Stimulated activated CD4-positive, alpha-beta T cell treated with anti-CD3 and anti-CD28 coated beads, Interleukin-4, amount 100 ng/mL, for 1 hour (primary cell): ENCODE data around the gene ARRB1.
"Not testable (repeated sequence)": the region's sequence is repeated elsewhere in the genome, so short reads cannot be mapped to it uniquely, and the experiment has no call there.

Source experiments
- DNase-seq: peaks from one replicate; pipeline ENCODE4 v3.0.0-alpha.2; 2020

Gene ARRB1

DNA sequence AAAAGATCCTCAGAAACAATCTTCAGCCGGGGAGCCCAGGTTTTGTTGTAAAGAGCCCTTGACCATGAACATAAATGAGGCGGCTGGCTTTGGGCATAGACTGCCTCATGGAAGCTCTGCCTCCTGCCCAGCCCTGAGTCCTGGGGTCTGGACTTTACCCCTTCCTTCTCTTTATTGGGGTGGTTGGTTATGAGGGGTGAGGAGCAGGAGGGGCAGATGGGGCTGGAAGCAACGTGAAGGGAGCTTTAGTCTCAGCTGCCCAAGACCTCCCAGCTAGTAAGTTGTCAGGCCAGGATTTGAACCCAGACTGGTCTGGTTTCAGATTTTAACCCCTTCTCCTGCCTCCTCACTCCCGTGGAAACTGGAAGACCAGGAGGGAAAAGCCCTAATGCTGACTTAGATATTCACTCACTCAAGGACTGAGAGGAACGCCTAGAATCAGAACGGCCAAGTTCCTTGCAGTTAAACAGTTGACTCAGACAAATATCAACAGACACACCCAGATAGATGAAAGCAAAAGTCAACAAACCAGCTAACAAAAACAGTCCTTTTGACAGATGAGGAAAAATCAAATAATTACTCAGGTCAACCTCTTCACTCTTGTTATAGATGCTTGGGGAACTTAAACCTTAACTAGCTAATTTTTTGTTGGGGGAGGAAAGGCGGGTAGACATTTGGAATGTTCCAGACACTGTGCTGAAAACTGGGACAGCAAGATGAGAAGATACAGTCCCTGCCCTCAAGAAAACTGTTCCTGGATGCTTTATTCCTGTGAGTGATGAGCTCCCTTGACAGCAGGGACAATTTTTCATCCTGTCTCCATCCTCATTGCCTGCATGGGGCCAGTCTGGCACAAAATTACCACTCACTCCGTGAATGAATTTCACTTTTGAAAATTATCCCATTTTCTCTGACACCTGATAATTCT lies 20.8 kb upstream of the ARRB1 start:
- no peak for DNase-seq

DNA sequence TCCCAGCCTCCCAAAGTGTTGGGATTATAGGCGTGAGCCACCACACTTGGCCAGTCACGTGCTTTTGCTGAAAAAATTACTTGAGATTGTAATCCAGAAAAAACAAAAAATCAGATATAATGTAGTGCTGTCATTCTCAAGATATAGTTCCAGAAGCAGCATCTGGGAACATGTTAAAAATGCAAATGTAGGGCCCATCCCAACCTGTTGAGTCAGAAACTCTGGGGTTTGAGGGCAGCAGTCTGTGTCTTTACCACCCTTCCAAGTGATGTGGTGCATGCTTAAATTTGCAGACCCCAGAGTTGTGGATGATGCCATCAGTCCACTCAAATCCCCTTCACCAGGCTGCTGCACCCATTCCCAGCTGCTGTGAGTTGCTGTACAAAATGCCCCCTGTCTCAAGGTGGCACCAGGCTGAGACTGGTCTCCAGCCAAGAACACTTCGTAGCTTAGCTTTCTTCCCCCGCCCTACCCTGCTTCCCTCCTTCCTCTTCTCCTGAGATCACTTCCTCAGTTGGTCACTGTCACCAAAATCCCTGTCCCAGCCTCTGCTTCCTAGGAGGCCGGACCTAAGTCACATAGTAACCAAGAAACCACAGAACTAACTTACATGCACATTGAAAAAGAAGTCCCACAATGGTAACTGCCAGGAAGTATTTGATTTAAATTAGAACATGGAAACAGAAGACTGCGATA lies 18.2 kb upstream of the ARRB1 start:
- no peak for DNase-seq

GRCh38 chr11:75366826-75367225 lies 15.4 kb upstream of the ARRB1 start:
- DNase-seq: not testable (repeated sequence)

DNA sequence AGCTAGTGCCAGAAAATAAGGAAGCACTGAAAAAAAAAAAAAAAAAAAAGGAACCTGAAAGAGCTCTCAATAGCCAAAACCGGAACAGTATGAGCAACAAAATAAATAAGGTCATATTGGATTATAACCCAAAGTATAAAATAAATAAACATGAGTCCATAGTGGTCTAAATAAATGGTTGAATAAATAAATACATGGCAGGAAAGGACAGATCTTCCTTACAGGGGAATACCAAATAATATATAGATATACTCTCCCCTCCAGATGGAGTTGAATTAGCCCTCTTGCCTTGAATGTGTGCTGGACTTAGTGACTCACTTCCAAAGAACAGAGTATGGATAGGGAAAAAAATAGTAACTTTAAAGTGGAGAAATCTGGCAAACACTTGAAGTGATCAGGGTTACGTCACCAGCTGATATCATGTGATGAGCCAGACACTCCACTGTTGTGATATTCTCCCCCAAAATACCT lies 14.3 kb upstream of the ARRB1 start:
- no peak for DNase-seq

GRCh38 chr11:75362285-75362684 lies 10.8 kb upstream of the ARRB1 start:
- DNase-seq: not testable (repeated sequence)

DNA sequence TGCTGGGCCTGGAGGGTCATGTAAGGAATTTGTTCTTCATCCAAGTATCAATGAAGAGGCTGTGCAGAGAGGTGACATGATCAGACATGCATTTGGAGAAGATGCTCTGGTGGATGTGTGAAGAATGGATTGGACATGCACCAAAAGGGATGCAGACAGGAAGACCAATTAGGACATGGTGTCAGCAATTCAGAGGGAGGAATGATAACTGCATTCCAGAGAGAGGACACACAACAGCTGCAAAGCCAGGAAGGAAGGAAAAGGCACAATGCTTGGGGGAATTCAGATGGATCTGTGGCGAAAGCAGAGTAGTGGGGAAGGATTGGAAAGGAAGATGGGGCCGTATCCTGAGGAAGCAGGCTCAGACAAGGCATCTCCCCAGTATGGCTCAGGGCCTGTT lies 5.2 kb upstream of the ARRB1 start:
- DNase-seq: no peak

DNA sequence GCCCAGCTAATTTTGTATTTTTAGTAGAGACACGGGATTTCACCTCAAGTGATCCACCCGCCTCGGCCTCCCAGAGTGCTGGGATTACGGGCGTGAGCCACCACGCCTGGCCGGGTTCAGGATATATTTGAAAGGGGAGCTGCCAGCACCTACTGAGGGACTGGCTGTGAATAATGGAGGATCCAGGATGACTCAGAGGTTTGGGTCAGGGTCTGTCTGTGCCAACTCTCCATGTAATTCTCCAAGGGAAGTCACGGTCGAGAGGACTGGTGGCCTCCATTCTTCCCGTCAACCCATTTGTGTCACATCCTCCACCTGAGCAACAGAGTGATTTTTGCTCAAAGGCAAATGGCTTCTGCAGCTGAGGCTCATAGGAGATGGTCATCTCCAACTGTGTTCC lies 3.6 kb upstream of the ARRB1 start:
- no peak for DNase-seq

GRCh38 chr11:75352588-75353206 lies 1.2 kb upstream of the ARRB1 start:
- no peak for DNase-seq

- peak; percentile 58 for DNase-seq
Observed at GRCh38 chr11:75351791-75352587, 528 bp upstream of the ARRB1 start.

DNA sequence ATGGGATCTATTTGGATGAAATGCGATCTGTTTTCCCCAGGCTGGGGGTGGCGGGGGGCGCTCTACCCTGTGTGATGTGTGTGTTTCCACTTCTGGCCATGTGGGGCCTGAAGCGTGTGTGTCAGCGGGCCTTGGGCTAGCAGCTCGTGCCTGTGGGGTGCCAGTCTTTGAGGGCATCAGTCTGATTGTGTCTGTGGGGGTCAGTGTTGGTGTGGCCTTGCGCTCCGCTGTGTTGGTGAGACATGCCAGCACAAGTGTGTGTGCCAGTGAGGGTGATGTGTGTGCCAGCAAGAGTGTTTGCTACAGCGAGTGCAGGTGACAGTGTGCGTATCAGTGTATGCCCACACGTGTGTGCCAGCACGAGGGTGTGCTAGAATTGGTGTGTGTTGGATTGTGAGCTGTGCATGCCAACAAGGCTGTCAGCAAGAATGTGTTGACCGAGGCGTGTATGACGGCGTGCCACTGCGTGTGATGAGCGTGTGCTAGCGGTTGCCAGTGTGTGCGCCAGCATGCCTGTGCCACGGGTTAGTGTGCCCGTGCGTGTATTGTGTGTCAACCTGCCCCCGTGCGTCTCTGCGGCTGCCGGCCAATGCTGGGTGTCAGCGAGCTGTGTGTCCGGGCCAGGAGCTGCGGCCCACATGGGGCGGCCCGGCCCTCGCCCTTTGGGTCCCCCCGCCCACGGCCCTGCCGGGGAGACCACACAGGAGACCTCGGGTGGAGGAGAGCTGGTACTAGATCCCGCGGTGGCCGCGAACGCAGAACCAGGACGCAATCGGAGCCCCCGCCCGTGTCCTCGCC lies 519 bp downstream of the ARRB1 start:
- peak; percentile 49 for DNase-seq

DNA sequence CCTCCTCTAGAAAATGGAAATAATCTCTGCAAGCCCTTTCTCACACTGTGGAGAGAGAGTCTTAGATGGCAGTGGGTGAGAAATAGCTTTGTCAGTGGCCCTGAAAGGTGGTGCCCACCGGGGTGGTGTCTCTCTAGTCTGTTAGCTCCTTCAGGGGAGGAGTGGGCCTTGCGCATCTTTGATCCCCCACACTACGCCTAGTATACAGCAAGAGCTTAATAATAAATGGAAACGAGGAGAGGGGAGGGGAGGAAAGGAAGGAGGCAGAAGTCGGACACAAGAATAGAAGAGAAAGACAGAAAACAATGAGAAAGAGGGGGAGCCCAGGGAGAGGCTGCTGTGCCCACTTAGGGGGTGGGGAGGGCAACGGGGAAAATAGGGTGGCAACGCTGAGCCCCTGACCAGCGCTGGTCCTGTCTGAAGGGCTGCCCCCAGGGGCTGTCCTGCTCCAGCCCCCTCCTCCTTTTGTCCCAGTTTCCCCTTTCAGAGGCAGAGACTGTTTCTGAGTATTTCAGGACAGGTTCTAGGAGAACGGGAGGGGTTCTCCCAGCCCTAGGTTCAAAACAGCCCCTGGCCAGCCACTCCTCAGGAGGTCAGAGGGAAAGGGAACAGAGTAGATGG lies 1.2 kb downstream of the ARRB1 start:
- no peak for DNase-seq

DNA sequence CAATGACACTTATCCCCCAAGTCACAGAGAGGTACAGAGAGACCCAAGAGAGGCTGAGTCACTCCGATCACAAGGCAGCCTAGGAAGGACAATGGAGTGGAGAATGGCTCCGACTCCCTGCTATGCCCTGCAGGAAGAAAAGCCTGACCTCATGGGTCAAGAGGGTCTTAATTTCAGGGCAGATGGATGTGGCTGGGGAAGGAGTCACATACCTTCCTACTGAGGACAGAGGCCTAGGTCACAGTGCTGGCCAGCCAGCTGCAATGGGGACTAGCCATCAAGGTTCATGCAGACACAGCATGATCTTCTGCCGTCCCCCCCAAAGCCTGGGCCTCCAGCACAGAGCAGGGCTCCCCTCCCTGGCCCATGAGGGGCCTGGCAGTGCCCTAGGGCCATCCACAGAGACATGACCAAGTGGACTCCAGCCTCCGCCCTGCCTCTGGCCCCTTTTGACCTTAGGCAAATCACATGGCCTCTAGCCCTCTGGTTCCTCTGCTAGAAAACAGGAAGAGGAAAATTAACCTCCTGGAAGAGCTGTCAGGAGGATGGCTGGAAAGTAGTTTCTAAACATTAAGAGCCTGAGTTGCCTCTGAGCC lies 1.8 kb downstream of the ARRB1 start:
- no peak for DNase-seq

DNA sequence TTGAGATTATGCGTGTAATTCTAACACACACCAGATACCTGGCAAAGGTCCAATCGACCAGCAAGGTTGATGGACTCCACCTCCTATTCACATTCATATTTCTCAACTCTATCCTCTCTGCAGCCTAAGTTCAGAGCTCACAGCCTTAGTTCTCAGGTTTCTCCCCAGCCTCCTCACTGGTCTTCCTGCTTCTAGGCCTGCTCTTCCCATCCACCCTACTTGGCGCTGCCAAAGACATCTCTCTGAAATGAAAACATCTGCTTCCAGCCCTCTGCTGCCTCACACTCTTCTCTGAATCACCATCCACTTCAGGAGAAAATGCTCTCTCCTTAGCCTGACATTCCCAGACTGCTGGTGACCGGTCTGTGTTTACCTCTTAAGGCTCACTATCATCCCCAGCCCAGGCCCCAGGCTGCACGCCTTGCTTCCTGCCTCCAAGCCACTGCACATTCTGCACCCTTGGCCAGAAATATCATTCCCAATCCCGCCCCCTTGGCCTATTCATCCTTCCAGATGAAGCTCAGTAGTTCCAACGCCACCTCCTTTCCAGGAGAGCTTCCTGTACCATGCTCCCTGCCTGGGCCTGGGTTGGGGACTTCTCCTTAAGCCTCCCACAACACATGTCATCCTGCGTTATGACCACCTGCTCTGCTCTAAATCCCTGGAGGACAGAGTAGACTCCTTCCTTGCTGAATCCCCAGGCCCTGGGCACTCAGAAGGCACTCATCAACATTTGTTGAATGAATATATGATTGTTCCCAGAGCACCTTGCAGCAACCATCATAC lies 3.5 kb downstream of the ARRB1 start:
- DNase-seq: no peak

DNA sequence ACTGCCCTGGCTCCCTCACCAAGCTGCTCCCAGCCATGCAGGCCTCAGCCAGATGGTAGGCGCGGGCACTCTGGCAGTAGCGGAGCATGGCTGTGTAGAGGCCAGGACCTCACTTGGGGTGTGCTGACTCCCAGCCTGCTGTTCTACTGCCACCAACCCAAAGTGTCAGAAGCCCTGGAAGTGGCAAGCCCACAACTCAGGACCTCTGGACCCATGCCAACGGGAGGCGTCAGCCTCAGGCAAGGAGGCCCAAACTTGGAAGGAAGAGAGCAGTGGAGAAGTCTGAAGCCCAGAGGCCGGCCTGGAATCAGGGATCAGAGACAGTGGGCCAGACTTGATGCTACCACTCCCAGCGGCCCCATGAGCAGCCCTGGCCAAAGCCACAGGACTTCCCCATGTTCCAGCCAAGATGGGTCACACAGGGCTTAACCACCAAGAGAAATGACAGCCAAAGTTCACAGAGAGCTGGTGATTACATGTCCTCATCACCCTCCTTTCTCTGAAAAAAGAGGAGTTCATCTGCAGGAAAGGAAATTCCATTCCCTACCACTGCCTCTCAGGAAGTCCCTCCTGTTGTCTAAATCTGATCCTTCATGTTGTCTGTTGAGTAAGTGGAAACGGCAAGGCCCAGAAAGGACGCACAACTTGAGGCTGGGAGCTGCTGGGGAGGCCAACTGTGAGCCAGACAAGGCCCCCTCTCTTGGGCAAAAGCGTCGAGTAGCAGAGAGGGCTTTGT lies 4.4 kb downstream of the ARRB1 start:
- no peak for DNase-seq

- DNase-seq: no peak
Observed at GRCh38 chr11:75346296-75346695, 5.2 kb downstream of the ARRB1 start.

GRCh38 chr11:75345455-75346160 lies 5.9 kb downstream of the ARRB1 start:
- DNase-seq: no peak

GRCh38 chr11:75344761-75345454 lies 6.6 kb downstream of the ARRB1 start:
- no peak for DNase-seq

GRCh38 chr11:75344186-75344585 lies 7.3 kb downstream of the ARRB1 start:
- DNase-seq: no peak
